ENCODE measurements around the gene UBE2O.

Gene UBE2O

DNA sequence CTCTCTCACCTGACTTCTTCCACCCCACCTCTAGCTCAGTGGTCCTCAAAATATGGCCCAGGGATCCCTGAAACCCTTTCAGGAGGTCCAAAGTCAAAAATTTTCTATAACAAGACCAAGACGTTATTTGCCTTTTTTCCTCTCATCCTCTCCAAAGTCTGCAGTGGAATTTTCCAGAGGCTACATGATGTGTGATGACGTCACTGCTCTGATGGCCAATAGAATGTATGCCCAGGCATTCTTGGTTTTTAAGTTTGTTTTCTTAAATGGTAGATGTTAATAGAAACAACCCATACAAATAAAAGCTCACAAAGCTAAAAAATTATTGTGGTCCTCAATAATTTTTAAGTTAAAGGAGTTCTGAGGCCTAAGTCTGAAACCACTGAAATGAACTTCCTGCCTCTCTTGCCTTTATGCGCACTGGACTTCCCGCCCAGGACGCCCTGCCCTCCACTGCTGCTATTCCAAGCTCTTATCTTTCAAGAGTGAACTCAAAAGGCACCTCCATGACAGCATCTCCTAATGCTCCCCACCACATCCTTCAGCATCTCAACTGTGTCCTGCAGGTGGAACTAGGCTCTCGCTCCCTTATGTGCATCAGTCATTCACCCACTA lies 13.5 kb downstream of the UBE2O start:
- no peak for DNase-seq

DNA sequence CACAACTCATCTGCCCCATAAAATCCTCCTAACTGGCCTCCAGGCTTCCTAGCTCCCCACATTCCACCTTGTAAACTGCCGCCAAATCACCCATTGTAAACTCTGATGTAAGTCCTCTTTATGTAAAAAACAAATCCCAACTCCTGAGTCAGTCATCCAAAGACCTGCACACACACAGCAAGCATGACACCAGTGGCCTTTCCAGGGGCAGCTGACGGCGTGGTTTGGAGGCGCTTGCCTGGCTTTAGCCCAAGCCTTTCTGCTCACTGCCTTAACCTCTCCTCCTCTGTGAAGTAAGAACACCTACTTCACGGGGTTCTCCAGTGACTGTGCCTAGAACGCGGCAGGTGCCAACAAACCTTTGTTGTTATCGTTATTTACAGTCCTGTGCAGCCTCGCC lies 14.0 kb downstream of the UBE2O start:
- no peak for DNase-seq

DNA sequence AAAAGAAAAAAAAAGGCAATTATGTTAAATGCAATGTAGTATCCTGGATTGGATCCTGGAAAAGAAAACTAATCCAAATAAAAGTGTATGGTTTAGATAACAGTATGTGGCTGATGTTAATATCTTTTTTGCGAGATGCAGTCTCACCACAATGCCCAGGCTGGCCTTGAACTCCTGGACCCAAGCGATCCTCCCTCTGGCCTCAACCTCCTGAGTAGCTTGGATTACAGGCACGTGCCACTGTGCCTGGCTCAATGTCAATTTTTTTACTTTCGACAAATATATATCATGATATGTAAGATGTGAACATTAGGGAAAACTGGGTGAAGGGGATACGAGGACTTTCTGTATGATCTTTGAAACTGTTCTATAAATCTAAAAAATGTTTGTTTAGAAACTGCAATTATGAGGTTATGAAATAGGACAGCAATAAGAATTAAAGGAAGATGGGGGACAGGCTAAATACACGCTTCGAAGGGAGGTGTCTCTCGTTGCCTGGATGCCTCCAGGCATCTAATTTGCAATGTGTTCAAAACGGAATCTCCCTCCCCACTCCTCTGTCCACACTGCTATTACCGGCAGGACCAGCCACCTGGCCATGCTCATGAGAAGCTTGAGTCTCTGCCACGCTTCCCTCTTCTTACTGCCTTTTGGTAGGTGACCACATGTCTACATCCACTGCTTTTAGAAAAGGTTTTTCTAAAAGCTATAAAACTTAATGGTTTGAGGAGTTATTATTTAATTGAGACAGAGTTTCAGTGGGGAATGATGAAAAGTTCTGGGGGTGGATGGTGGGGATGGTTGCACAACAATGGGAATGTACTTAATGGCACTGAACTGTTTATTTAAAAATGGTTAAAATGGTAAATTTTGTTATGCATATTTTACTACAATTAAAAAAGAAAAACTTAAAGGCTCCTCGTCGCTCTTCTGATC lies 15.2 kb downstream of the UBE2O start:
- DNase-seq: no peak

DNA sequence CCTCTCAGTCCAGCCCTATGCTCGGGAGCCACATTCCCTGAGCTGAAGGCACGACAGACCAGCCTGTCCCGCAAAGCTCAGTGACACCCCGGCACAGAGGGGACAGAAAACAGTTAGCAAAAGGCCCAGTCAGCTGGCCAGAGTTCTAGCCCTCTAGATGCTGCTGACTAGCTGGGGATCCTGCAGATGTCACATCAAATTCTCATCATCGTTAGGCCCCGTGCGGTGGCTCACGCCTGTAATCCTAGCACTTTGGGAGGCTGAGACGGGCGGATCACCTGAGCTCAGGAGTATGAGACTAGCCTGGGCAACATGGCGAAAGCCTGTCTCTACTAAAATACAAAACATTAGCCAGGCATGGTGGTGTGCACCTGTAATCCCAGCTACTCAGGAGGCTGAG lies 17.2 kb downstream of the UBE2O start:
- no peak for DNase-seq

DNA sequence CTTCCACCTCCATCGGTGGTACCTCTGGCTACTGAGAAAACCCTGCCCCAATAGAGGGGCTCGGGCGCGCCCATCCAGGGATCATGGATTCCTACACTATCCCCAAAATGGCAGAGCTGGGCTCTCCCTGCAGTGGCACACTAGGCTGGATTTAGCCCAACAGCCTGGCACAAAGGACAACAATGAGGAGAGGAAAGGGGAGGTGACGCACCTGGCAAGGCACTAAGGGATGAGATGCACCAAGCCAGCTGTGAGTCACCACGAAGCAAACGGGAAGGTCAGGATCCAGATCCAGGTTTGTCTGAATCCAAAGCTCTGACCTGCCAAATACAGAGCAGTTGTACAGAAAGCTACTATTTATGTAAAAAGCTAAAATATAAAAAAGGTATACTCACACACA lies 18.1 kb downstream of the UBE2O start:
- DNase-seq: no peak

DNA sequence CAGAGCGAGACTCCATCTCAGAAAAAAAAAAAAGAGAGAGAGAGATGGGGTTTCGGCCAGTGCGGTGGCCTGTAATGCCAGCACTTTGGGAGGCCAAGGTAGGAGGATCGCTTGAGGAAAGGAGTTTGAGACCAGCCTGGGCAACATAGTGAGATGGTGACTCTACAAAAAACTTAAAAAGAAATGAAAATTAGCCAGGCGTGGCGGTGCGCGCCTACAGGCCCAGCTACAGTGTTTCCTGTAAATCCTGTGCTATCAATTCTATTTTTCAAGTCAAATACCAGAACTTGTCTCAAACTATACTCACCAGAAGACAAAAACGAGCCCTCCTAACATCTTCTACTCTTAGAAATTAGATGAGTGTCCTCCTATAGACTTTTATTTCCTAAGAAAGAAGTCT lies 19.3 kb downstream of the UBE2O start:
- no peak for DNase-seq

DNA sequence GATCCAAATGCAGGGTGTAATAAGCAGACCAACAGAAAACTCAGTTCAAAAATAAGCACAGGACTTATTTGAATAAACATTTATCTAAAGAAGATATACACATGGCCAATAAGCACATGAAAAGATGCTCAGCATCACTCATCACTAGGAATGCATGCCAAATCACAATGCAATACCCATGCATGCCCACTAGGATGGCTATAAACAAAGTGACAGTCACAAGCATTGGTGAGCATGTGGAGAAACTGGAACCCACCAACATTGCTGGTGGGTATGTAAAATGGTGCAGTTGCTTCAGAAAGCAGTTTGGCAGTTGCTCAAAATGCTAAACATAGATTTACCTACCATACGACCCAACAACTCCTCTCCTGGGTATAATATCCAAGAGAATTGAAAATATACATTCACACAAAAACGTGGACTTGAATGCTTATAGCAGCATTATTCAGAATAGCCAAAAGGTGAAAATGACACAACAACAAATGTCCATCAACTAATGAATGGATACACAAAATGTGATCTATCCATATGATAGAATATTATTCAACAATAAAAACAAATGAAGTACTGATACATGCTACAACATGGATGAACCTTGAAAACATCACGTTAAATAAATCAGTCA lies 20.1 kb downstream of the UBE2O start:
- DNase-seq: no peak

DNA sequence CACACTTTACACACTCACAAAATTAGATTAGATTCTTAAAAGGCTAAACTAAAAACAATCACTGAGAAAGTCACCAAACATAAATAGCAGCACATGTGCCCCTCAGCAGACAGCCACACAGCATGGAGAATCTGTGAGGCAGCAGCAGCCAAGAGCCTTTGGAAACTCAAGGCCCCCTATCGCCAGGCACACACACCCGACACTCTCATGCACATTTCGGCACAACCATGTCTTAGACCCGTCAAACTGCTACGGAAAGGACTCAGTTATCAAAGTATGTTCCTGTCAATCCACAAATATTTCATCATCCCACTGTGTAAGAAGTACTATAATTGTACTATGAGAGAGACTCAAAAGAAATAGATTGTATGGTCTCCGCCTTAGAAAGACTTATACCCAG lies 20.9 kb downstream of the UBE2O start:
- no peak for DNase-seq

DNA sequence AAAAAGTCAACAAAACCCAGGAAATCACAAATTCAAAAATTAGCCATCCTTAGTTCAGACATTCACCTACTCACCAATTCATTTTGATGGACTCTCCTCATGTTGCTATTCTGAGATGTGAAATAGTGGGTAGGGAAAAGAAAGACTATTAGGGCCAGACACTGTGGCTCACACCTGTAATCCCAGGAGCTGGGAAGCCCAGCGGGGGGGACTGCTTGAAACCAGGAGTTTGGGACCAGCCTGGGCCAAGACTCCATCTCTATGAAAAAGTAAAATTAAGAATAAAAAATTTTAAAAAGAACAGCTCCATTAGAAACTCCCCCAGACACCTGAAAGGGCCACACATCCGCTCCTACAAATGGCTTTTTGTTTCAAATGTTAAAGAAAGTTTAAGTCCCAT lies 21.4 kb downstream of the UBE2O start:
- no peak for DNase-seq

DNA sequence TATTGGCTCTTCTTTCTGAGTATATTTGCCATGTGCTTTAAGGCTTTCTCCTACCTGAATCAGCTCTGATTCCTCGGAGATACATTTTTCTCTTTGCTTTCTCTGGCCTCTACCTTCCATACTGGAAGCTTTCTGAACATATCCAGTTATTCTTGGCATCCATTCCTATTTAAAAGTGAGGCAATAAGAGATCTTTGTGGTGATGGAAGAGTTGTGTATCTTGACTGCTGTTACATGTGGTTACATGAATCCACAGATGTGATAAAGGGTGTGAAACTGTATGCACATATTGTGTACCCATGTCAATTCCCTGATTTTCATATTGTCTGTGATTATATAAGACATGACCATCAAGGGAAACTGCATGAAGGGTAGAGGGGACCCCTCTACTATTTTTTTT lies 24.4 kb downstream of the UBE2O start:
- no peak for DNase-seq

DNA sequence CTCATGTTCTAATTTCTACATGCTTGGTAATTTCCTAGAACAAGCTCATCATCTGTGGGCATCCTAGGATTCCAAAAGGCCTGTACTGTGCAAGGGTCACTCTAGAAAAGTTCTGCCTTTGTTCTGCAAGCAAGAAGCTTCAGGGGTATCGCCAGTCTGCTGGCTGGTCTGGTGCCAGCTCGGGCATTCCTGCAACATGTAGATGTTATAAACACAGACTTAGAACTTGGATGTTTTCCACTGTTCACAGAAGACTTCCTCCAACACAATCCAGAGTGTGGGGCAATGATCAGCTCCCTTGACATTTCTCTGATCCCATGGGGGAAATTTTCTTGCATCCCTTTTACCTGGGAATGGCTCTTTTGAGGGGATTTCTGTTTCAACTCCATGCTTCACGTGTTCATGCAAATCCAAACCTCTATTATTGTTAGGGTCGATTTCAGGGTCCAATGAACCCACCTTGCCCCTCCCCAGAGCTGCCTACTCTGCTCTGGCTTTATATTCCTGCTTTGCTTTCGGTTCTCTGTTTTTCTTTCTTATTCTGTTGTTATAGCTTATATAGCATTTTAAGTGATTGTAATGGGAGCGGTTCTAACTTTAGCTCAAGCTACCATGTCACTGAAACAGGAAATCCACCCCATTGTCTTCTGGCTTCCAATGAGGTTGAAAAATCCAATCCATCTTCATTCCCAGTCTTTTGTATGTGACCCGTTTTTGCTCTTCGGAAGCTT lies 25.3 kb downstream of the UBE2O start:
- peak; percentile 41 for DNase-seq

DNA sequence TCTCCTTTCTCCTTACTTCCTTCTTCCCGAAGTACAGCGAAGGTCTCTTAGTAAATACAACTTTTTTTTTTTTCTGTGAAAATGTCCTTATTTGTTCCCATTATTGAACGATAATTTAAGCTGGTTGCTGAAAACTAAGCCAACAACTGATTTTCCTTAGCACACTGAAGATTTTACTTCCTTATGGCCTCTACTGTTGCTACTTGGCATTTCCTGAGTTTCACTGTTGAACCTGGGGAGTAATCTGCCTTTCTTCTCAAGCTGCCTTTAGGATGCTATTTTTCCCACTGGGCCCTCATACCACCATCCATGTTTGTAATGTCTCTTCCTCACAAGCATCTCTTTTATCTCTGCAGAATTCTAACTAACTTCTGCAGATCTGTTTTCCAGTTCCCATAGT lies 26.1 kb downstream of the UBE2O start:
- no peak for DNase-seq

DNA sequence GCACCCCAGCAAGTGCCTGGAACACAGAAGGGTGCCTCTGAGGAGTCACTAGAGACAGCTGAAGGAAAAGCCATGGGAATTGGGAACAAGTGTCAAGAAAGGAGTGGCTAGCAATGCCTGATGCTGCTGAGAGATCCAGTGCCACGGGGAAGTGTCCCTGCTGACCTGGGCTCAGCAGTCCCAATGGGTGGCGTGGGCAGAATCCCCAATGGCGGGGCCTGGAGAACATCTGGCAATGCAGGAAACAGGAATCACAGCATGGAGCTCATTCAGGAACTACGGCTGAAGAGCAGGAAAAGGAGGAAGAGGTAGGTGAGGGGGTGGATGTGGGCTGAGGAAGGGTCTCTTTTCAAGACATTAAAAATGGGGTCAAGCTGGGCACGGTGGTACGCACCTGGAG lies 30.1 kb downstream of the UBE2O start:
- no peak for DNase-seq

DNA sequence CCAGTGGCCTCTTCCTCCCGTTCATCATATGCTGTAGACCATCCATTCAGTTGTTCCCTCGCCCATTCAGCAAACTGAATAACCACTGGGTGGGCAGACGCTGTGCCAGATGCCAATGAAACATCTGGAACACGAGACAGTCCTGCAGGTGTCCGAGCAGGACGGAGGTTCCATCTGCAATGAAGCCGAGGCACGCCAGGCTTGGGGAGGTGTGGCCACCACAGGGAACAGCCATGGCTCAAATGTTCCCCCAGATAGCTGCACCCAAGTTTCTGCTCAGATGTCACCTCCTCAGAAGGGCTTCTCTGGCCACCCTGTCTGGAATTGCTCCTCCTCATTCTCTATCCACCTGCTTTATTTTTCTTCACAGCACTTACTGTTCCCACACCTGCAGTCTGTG lies 30.5 kb downstream of the UBE2O start:
- no peak for DNase-seq

DNA sequence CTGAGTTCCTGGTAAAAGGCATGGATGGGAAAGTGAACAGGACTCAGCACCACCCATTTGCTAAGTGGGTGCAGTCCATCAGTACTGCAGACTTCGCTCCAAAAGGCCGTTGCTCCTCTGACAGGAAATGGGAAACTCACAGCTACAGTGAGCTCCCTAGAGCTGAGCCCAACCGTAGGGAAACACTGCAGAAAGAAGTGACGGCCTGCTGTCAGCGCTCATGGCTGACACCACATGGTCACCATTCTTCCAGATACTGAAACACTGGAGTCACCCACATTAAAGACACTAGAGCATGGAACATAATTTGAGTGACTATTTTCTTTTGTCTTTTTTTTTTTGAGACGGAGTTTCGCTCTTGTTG lies 31.9 kb downstream of the UBE2O start:
- peak; percentile 40 for DNase-seq

DNA sequence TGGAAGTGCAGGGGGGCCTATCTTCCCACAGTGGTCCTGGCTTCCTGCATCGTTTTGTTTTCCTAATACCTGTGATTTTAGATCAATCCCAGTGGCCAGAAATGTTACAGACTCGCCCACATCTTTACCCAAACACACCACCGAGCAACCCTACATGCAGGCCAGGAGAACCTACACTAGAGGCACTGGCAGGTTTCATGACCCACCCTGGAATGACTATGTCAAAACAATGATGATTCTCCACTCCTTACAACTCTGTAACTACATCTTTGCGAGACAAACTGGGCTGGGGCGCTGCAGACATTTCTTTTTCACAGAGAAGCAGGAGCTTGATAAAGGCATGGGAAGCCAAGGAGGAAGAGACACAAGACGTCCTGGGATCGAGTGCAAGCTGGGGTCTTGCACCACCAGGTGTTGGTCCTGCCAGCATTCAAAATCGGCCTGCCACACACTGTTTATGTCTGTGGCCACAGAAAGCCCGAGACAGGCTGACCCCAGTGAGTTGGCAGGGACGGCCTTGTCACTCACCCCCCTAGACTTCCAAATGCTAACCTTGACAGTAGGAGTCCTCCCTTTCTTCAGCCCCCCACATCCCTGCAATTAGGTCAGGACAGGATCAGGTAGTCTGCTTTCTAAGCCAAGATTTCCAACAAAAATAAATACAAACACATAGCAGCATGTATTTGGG lies 32.5 kb downstream of the UBE2O start:
- no peak for DNase-seq

DNA sequence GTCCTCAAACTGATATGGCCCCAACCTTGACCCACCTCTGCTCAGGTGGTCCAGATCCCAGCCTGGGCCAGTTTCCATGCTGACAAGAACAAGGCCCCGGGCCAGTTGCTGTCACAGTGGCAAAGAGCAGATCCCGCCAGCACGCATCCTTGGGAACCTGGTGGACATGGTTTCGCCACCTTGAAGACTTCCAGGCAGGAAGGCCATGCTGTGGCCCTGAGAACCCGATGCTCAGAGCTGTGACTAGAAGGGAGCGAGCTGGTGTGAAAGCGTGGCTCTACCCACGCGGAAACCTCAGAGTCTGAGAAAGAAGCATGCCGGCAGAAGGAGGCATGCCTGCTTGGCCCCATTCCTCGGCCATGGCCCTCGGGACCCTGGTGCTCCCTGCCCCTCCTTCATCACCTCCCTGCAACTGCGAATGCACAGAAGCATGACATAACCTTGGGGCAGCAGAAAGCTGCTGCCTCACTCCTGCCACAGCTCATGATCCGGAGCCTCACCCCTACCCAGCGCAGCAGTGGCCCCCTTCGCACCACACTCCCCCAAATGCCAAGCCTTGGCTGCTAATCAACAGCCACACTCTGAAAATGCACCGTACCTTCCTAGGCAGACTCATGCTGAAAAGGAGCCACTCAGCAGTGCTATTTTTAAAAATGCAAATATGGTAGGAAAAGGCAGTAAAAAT lies 33.2 kb downstream of the UBE2O start:
- no peak for DNase-seq

DNA sequence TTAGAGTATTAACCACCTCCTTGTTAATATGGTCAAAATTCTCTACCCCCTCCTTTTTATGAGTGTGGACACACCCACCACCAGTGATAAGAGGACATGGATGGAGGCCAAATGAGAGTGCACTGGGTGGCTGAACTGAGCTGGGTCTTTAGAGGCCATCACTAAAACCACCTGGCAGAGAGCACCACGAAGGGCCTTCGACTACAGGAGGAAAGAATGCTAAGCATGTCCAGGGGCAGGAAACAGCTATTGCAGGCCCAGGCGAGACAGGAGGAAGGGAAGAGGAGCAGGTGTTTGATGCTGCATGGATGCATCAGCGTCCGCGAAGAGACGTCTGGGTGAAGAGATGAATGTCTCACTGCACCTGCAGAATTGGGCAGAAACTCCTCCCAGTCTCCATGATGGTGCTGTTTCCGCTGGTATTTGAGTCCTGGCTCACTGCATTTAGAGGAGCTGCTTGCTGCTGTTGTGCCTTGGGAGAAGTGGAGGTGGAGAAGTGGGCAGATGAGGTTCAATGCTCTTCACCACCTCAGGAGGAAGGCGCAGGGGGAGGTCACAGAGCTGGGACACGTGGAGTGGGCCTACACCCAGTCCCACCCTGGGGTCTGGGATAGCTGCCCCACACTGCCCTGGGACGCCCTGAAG lies 35.3 kb downstream of the UBE2O start:
- DNase-seq: no peak

DNA sequence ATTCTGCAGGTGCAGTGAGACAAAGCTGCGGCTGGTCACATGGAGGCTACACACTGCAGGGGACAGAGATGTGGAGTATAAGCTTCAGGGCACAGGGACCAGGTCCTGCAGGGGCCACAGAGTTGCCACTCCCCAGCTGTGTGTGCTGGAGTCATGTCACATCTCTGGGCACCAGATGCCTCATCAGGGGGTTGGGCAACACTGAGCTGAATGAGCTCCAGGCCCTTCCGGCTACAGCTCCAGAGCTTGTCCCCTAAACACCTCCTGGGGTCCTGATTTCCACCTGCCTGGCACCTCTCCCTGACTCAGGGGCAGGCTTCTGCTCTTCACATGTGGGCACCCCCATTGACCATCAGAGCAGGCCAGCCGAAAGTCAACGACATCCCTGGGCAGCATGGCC lies 36.1 kb downstream of the UBE2O start:
- no peak for DNase-seq

DNA sequence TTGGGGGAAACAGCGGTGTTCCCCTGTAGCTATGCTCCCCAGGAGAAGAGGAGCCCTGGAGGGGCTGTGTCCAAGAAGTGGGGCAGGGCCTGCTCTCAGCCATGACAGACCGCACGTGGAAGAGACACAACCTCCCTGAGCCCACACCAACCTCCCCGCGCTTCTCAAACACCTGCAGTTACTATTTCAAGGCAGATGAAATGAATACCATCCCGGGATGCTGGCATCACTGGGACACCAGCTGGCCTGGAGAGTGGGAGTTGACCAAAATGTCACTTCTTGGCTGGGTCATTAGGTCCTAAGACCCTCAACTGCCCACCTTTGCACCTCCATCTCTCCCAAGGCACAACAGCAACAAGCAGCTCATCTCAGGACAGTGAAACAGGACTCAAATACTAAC lies 36.5 kb downstream of the UBE2O start:
- no peak for DNase-seq

DNA sequence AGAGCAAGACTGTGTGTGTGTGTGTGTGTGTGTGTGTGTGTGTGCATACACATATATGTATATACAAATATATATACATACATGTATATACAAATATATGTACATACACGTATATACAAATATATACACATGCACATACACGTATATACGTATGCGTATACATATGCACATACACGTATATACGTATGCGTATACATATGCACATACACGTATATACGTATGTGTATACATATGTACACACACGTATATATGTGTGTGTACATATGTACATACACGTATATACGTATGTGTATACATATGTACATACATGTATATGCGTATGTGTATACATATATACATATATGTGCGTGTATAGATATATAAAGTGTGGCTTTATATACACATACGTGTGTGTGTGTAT lies 37.2 kb downstream of the UBE2O start:
- DNase-seq: no peak

Data from fibroblast of skin of abdomen (primary cell).